Peyer's patch (tissue), 4 donors: Measurements from ENCODE around the gene NRXN3. TPM values are rescaled to one million over a fixed set of nuclear protein-coding genes. Genes with fewer than 3 reads are reported as not detected.

ENCODE experiments used
- DNase-seq, 3 donors: peaks; one replicate each; pipeline ENCODE4 v3.0.0-alpha.2; 2017 to 2019
- H3K27ac ChIP-seq, 4 donors: fragments of 200-600 bp; sonication (generic); one replicate each; pipeline ENCODE4 v1.5.1; 2016 to 2019
- H3K27me3 ChIP-seq, 2 donors: fragments of 200-600 bp; sonication (generic); one replicate each; pipeline ENCODE4 v1.5.1; 2019
- H3K36me3 ChIP-seq, 3 donors: fragments of 200-600 bp; sonication (generic); one replicate each; pipeline ENCODE4 v1.5.1; 2016 to 2019
- H3K4me1 ChIP-seq, 4 donors: fragments of 200-600 bp; sonication (generic); one replicate each; pipeline ENCODE4 v1.5.1; 2016 to 2019
- H3K4me3 ChIP-seq, 4 donors: fragments of 200-600 bp; sonication (generic); 1 replicate in 3 of 4; 2 replicates in 1 of 4; pipeline ENCODE4 v1.5.1; 2016 to 2019; ENCODE audit warnings: mild to moderate bottlenecking in 1 of 4
- H3K9me3 ChIP-seq, 4 donors: fragments of 200-600 bp; sonication (generic); one replicate each; pipeline ENCODE4 v1.5.1; 2016 to 2019; ENCODE audit warnings: mild to moderate bottlenecking in 1 of 4
- POLR2A ChIP-seq, 2 donors: fragments of 450-650 bp; IDR thresholded peaks; one replicate each; pipeline ENCODE4 v1.5.1; 2017; ENCODE audit warnings: antibody characterized with exemption in 2 of 2, mild to moderate bottlenecking in 2 of 2, moderate library complexity in 2 of 2
- total RNA-seq, 4 donors: library from RNA; depleted of rRNA; stranded (reverse); fragments of >200 nt; gene quantifications; one replicate each; pipeline ENCODE4 v1.1.0, GENCODE V29; 2016
- TF ChIP-seq, protein P1 (sequence below), 6 experiments: fragments of 450-650 bp in 4 of 6; fragments of 200-600 bp in 2 of 6; sonication (generic) in 1 of 6; IDR thresholded peaks; one replicate each; pipeline ENCODE4 v1.5.1; 2017 to 2019; ENCODE audit warnings: antibody characterized with exemption in 6 of 6, mild to moderate bottlenecking in 3 of 6, moderate library complexity in 1 of 6

Gene NRXN3
- total RNA-seq, 4 donors from 2014 or later = 1.6 to 10.2 (median 4.4) TPM

DNA sequence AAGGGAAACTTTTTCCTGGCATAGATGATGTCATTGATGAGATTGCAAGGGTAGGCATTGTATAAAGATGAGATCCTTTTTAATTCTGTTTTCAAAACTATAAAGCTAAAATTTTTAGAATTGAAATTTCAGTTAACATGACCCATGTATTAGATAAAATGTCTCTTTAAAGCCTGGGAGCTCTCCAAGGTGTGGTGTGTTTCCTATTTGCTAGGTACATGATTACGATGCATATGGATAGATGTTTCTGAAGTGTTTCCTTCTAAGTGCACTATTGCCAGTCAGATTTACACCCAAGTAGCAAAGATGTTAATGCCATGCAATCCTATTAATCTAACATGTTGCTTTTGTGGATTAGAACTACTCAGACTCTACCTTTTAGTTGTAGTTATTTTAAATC, 1206.4 kb downstream of the NRXN3 start:
- H3K4me1 ChIP-seq = no peaks in the 10 kb centered on the region
- no peak overlapping the region for H3K27ac ChIP-seq
- no peaks in the 10 kb centered on the region for H3K27me3 ChIP-seq
- no peak for DNase-seq
- no peaks in the 10 kb centered on the region for H3K9me3 ChIP-seq
- no peak for TF ChIP-seq POLR2A (IDR thresholded peaks at IDR 0.05)
- TF ChIP-seq, protein P1, sequence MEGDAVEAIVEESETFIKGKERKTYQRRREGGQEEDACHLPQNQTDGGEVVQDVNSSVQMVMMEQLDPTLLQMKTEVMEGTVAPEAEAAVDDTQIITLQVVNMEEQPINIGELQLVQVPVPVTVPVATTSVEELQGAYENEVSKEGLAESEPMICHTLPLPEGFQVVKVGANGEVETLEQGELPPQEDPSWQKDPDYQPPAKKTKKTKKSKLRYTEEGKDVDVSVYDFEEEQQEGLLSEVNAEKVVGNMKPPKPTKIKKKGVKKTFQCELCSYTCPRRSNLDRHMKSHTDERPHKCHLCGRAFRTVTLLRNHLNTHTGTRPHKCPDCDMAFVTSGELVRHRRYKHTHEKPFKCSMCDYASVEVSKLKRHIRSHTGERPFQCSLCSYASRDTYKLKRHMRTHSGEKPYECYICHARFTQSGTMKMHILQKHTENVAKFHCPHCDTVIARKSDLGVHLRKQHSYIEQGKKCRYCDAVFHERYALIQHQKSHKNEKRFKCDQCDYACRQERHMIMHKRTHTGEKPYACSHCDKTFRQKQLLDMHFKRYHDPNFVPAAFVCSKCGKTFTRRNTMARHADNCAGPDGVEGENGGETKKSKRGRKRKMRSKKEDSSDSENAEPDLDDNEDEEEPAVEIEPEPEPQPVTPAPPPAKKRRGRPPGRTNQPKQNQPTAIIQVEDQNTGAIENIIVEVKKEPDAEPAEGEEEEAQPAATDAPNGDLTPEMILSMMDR (IDR thresholded peaks at IDR 0.05) = no peak
- H3K4me3 ChIP-seq = no peak overlapping the region
- no peaks in the 10 kb centered on the region for H3K36me3 ChIP-seq

DNA sequence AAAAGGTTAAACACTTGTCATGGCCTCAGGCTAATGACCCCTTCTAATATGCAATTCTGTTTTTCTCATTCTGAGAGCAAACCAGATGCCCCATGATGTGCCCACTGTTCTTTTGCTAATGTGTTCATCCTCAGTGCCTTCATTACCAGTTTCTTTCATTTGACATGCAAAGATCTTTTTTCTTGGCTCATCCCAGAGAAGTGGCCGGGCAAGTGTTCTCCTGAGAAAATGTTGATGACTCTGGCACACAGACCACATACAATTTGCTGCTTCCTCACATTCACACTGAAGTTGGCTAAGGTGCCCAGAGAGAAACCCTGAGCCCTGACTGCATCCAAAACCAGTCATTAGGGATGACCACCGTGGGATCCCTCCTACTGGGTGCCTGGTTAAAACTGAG, 1207.8 kb downstream of the NRXN3 start:
- TF ChIP-seq, protein P1 (IDR thresholded peaks at IDR 0.05) = no peak
- TF ChIP-seq POLR2A (IDR thresholded peaks at IDR 0.05) = no peak
- no peak overlapping the region for H3K27ac ChIP-seq
- H3K9me3 ChIP-seq = no peaks in the 10 kb centered on the region
- H3K4me1 ChIP-seq = no peaks in the 10 kb centered on the region
- no peak overlapping the region for H3K4me3 ChIP-seq
- H3K36me3 ChIP-seq = no peaks in the 10 kb centered on the region
- no peak for DNase-seq
- H3K27me3 ChIP-seq = no peaks in the 10 kb centered on the region

DNA sequence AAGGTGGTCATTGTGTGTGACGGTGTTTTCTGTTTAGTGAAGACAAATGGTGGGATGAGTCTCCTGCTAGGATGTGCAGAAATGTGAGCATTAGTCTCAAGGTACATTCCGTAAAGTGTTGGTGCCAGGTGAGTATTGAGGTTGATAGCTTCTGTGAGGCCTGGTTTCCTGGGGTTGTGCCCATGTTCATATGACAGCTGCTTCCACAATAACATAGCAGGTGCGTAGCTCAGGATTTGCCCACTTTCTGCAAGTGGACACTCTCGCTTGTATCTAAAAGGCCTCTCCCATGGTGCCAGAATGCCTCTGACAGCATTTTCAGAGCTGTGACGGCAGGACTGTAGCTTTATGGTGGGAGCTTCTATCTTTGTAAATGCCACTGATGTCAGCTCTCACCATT, 1209.1 kb downstream of the NRXN3 start:
- H3K27ac ChIP-seq = no peak overlapping the region
- TF ChIP-seq, protein P1 (IDR thresholded peaks at IDR 0.05) = no peak
- TF ChIP-seq POLR2A (IDR thresholded peaks at IDR 0.05) = no peak
- H3K36me3 ChIP-seq = no peaks in the 10 kb centered on the region
- no peaks in the 10 kb centered on the region for H3K27me3 ChIP-seq
- no peak overlapping the region for H3K4me3 ChIP-seq
- no peak for DNase-seq
- H3K9me3 ChIP-seq = no peaks in the 10 kb centered on the region
- no peaks in the 10 kb centered on the region for H3K4me1 ChIP-seq

DNA sequence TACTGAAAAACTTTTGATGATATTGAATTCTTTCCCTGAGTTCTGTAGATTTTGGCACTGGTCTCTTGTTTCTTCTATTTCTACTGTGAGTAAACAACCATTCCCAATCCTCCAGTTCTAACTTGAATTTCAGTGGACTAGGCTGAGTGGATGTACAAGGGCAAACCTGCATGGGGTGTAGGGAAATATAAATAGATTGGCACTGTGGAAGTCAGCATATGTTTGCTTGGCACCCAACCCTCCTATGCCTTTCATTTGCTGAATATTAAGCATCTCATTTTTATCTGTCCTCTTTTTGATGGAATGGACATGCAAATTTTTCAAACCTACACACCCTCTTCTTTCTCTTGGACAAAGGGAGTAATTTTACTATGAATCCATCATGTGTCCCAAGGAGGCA, 1212.9 kb downstream of the NRXN3 start:
- DNase-seq = no peak
- Histone ChIP-seq H3K27me3 (no peaks in the 10 kb centered on the region), H3K36me3 (no peaks in the 10 kb centered on the region), H3K9me3 (no peaks in the 10 kb centered on the region), H3K4me3 (no peak overlapping the region), H3K27ac (no peak overlapping the region), H3K4me1 (no peaks in the 10 kb centered on the region)
- no peak for TF ChIP-seq POLR2A (IDR thresholded peaks at IDR 0.05)
- TF ChIP-seq, protein P1 (IDR thresholded peaks at IDR 0.05) = no peak

DNA sequence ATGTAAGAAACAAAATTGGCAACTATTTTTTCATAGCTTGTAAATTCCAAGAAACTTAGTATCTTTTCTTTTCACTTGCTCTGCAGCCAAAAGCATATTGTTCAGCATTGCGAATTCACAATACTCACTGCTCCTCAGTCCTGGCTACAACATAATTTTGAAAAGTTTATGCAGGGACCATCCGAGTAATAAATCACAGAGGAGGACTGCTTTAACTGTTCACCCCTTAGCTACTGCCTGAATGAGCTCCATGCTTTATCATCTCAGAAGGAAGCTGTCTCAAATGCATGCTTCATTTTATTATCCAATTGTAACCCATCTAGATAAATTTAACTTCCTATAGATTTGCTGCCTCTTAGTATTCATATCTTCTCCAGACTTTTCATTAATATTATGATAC, 1213.3 kb downstream of the NRXN3 start:
- Histone ChIP-seq H3K9me3 (no peaks in the 10 kb centered on the region), H3K27me3 (no peaks in the 10 kb centered on the region), H3K27ac (no peak overlapping the region), H3K36me3 (no peaks in the 10 kb centered on the region), H3K4me3 (no peak overlapping the region), H3K4me1 (no peaks in the 10 kb centered on the region)
- TF ChIP-seq, protein P1 (IDR thresholded peaks at IDR 0.05) = no peak
- no peak for TF ChIP-seq POLR2A (IDR thresholded peaks at IDR 0.05)
- DNase-seq = no peak

DNA sequence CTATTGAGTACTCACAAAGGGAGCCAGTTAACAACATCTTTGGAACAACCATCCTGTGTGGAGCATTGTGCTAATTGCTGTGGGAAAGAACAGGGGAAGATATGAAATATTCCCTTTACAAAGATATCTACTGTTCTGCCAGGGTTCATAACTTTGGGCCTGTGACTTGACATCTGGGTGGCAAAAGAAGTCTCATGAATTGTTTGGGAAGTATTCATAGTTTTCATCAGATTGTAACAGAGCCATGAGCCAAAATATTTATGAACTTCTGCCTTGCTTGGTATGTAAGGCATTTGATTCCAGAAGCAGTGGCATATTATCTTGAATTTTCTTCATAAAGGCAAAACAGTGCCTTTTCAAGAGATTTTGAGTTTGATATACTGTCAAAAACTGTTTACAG, 1224.9 kb downstream of the NRXN3 start:
- no peaks in the 10 kb centered on the region for H3K27me3 ChIP-seq
- TF ChIP-seq, protein P1 (IDR thresholded peaks at IDR 0.05) = no peak
- TF ChIP-seq POLR2A (IDR thresholded peaks at IDR 0.05) = no peak
- no peaks in the 10 kb centered on the region for H3K4me1 ChIP-seq
- H3K4me3 ChIP-seq = no peak overlapping the region
- no peaks in the 10 kb centered on the region for H3K36me3 ChIP-seq
- H3K9me3 ChIP-seq = no peaks in the 10 kb centered on the region
- H3K27ac ChIP-seq = no peak overlapping the region
- no peak for DNase-seq
